ENCODE measurements around the gene CCDC82.

Gene CCDC82

GRCh38 chr11:96306071-96306470 is 83.6 kb downstream of the CCDC82 start:
- DNase-seq, result no peak

GRCh38 chr11:96303980-96304379 is 85.7 kb downstream of the CCDC82 start:
- DNase-seq, result no peak

GRCh38 chr11:96303064-96303463 is 86.6 kb downstream of the CCDC82 start:
- DNase-seq, result no peak
